Colonic mucosa (tissue), 4 donors: Measurements from ENCODE around the gene PPP1R37. TPM values are rescaled to one million over a fixed set of nuclear protein-coding genes. Genes with fewer than 3 reads are reported as not detected.

Experiments used
- DNase-seq: peaks from one replicate; pipeline ENCODE4 v3.0.0-alpha.2; 2020
- H3K27ac ChIP-seq: fragments of 200-600 bp; one replicate; pipeline ENCODE4 v1.8.0; 2021
- H3K27me3 ChIP-seq: fragments of 200-600 bp; one replicate; pipeline ENCODE4 v1.8.0; 2021
- H3K36me3 ChIP-seq: fragments of 200-600 bp; one replicate; pipeline ENCODE4 v1.8.0; 2021
- H3K4me1 ChIP-seq: fragments of 200-600 bp; one replicate; pipeline ENCODE4 v1.8.0; 2021; ENCODE audit warnings: mild to moderate bottlenecking
- H3K4me3 ChIP-seq: fragments of 200-600 bp; one replicate; pipeline ENCODE4 v1.8.0; 2021
- H3K9ac ChIP-seq, 2 donors: one replicate each; pipeline ENCODE4 v1.7.0; 2013; ENCODE audit warnings: control low read depth in 2 of 2, low read depth in 2 of 2, low read length in 2 of 2
- H3K9me3 ChIP-seq: fragments of 200-600 bp; one replicate; pipeline ENCODE4 v1.8.0; 2021
- CTCF ChIP-seq: fragments of 200-600 bp; IDR thresholded peaks from one replicate; pipeline ENCODE4 v1.8.0; 2022; ENCODE audit warnings: antibody characterized with exemption, mild to moderate bottlenecking
- intact Hi-C: fragments of 100-400 bp; cut with DNase I; formaldehyde crosslinking; loops from one replicate; pipeline ENCODE4 v1.14.1; 2022
- total RNA-seq, 2 donors: library from RNA; stranded (reverse); fragmentation: NEBNext Ultra II Directional in 1 of 2; extraction: Animal tissue kit (Norgen Biotek cat#: 25700) in 1 of 2; gene quantifications; one replicate each; pipeline ENCODE4 v1.2.1, GENCODE V29; 2021
- donor health status: healthy.
- donor health status: DM: no; HTN: no; CAD: no.
- donor health status: DM: no; HTN: no; CAD: no.

PPP1R37 gene
- 10 to 100 TPM; 28.2 to 46.9 TPM for total RNA-seq

- H3K36me3 ChIP-seq, result no peaks in the 10 kb centered on the region
- peaks cover 12% of the 10 kb centered on the region for H3K4me1 ChIP-seq
- no peaks in the 10 kb centered on the region for H3K9me3 ChIP-seq
- H3K4me3 ChIP-seq, result peak within 1 kb of the TSS; percentile 99
- TF ChIP-seq CTCF, result peak; percentile 25
- intact Hi-C loops, result no loop called here
- DNase-seq, result peak; percentile 96
- H3K9ac ChIP-seq, result peak within 1 kb of the TSS; percentile 94 to 95
- H3K27ac ChIP-seq, result peak within 1 kb of the TSS; percentile 92
- H3K27me3 ChIP-seq, result no peaks in the 10 kb centered on the region
Measured at GRCh38 chr19:45092747-45093678, at the start of gene PPP1R37. Gene PPP1R37, plus strand, starts transcription at chr19:45093179. Its CDS starts 147 bp downstream, at chr19:45093326.

DNA sequence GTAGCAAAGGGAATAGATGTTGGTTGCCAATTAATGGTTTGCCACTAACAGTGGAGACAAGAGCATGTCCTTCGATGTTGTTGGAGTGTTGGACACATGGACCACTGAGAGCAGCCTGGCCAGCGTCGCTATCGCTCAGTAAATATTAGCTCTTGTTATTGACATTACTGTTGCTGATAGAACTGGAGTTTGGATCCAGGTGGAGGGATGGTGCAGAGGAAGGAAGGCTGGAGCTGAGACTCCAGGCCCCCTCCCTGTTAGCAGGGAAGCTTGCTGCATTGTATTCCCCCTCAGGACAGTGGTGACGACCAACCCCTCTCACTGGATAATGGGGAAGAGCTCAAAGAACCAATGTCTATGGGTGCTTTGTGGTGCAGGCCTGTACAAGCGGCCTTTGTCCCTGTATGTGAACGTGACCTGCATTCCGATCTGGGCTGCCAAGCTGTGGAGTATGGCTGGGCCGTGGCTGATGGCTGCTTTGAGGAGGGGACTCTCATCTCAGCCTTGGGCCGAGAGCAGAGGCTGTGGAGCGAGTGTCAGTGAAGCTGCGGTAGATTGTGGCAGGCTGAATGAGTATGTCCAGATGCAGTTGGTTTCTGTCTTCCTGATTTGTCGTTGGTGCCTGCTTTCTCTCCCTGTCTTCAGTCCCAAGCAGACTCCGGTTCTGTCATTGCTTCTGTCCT, 47.2 kb upstream of the PPP1R37 start:
- Histone ChIP-seq H3K4me1 (peaks cover 11% of the 10 kb centered on the region), H3K27me3 (no peaks in the 10 kb centered on the region), H3K9ac (no peak overlapping the region), H3K36me3 (peaks cover 3% of the 10 kb centered on the region), H3K27ac (no peak overlapping the region), H3K9me3 (no peaks in the 10 kb centered on the region), H3K4me3 (no peak overlapping the region)
- intact Hi-C loops, result no loop called here
- TF ChIP-seq CTCF, result no peak
- DNase-seq, result no peak

DNA sequence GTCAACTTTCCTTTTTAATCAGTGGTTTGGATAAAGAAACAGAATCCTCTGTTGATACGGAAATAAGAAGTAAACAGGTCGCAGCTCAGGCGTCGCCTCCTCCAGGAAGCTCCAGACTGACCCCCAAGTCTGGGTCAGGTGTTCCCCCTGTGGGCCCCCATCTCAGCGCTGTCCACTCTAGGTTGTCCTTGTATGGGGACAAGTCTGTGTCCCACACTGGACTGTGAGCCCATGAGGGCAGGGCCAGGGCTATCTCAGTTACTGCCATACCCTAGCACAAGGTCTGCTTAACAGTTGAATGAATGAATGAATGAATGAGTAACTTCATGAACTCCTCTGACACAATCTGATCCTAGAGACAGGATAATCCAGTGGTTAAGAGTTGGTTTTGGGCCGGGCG, 46.6 kb upstream of the PPP1R37 start:
- H3K9ac ChIP-seq, result no peak overlapping the region
- peaks cover 11% of the 10 kb centered on the region for H3K4me1 ChIP-seq
- intact Hi-C loops, result no loop called here
- no peaks in the 10 kb centered on the region for H3K36me3 ChIP-seq
- no peak overlapping the region for H3K27ac ChIP-seq
- H3K9me3 ChIP-seq, result no peaks in the 10 kb centered on the region
- no peak overlapping the region for H3K4me3 ChIP-seq
- no peaks in the 10 kb centered on the region for H3K27me3 ChIP-seq
- no peak for DNase-seq
- TF ChIP-seq CTCF, result no peak

DNA sequence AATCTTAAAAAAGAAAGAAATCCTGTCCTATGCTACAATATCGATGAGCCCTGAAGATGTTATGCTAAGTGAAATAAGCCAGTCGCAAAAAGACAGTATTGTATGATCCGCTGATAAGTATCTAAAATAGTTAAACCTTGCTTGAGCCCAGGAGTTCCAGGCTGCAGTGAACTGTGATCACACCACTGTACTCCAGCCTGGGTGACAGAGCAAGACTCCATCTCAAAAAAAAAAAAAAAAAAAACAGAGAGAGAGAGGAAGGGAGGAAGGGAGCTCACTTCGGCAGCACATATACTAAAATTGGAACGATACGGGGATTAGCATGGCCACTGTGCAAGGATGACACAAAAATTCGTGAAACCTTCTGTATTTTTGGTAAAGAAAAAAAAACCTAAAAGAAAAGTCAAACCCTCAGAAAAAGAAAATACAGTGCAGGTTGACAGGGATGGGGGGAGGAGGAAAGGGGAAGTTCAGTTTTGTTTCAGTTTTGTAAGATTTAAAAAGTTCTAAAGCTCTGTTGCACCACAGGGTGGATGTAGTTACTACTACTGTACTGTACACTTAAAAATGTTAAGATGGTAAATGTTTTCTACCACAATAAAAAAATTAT, 45.7 kb upstream of the PPP1R37 start:
- no peak overlapping the region for H3K4me3 ChIP-seq
- peaks cover 11% of the 10 kb centered on the region for H3K4me1 ChIP-seq
- H3K27me3 ChIP-seq, result no peaks in the 10 kb centered on the region
- no peak overlapping the region for H3K27ac ChIP-seq
- intact Hi-C loops, result no loop called here
- H3K9ac ChIP-seq, result no peak overlapping the region
- H3K36me3 ChIP-seq, result no peaks in the 10 kb centered on the region
- no peak for DNase-seq
- no peak for TF ChIP-seq CTCF
- no peaks in the 10 kb centered on the region for H3K9me3 ChIP-seq

DNA sequence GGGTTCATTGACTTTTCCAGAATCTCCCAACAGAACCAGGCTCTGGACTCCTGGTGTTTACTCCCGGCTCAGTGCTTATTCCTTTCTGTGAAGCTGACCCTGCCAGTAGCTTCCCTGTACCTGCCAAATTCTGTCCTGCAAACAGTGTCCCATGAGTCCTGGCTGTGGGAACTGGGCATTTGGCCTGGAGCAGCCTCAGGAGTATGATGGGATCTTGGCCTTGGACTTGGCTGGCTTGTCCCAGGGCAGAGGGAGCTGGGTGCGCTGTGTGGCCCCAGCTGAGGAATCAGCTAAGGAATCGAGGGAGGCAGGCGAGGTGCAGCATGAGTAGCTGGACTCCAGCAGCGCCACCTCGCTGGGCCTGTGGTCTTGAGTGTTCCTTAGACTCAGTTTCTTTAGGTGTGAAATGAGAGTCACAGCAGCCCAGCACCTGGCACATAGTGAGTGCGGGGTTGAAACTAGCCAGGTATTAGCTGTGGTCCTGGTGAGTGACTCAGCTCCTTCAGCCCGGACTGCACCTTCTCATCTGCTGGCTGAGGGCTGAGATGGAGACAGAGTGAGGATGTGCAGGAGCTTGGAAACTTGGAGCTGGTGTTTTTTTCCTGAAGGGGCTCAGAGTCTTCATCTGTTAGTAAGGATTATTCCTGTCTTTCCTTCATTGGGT, 43.8 kb upstream of the PPP1R37 start:
- H3K27ac ChIP-seq, result no peak overlapping the region
- H3K36me3 ChIP-seq, result peaks cover 7% of the 10 kb centered on the region
- H3K9ac ChIP-seq, result no peak overlapping the region
- H3K9me3 ChIP-seq, result no peaks in the 10 kb centered on the region
- no peak overlapping the region for H3K4me3 ChIP-seq
- H3K27me3 ChIP-seq, result no peaks in the 10 kb centered on the region
- DNase-seq, result no peak
- TF ChIP-seq CTCF, result no peak
- intact Hi-C loops, result no loop called here
- peaks cover 11% of the 10 kb centered on the region for H3K4me1 ChIP-seq
